WERI-Rb-1 (cell line): ENCODE measurements around the gene ELAVL1.

Experiments
- DNase-seq: peaks from one replicate; pipeline ENCODE4 v3.0.0-alpha.2; 2020
- H3K27ac ChIP-seq: fragments of 250-450 bp; sonication (Bioruptor Pico); 2 replicates; pipeline ENCODE4 v1.5.1; 2020; ENCODE audit warnings: mild to moderate bottlenecking, moderate library complexity
- H3K27me3 ChIP-seq: fragments of 250-450 bp; sonication (Bioruptor Pico); 2 replicates; pipeline ENCODE4 v1.5.1; 2021; ENCODE audit warnings: mild to moderate bottlenecking, low read depth, moderate library complexity; ENCODE audit not compliant: insufficient read depth, severe bottlenecking
- H3K36me3 ChIP-seq: fragments of 250-450 bp; sonication (Bioruptor Pico); 2 replicates; pipeline ENCODE4 v1.5.1; 2020; ENCODE audit warnings: mild to moderate bottlenecking, moderate library complexity
- H3K4me3 ChIP-seq: 2 replicates; pipeline ENCODE4 v1.5.1; 2011; ENCODE audit warnings: low read depth, mild to moderate bottlenecking, control low read depth, low read length
- H3K9me3 ChIP-seq: fragments of 250-450 bp; sonication (Bioruptor Pico); 2 replicates; pipeline ENCODE4 v1.5.1; 2021; ENCODE audit warnings: mild to moderate bottlenecking, moderate library complexity; ENCODE audit not compliant: severe bottlenecking
- TF ChIP-seq, protein P1 (sequence below): IDR thresholded peaks from 2 replicates; pipeline ENCODE4 v1.5.1; 2011; ENCODE audit warnings: low read depth, mild to moderate bottlenecking, control low read depth, inconsistent platforms, low read length

Gene ELAVL1

DNA sequence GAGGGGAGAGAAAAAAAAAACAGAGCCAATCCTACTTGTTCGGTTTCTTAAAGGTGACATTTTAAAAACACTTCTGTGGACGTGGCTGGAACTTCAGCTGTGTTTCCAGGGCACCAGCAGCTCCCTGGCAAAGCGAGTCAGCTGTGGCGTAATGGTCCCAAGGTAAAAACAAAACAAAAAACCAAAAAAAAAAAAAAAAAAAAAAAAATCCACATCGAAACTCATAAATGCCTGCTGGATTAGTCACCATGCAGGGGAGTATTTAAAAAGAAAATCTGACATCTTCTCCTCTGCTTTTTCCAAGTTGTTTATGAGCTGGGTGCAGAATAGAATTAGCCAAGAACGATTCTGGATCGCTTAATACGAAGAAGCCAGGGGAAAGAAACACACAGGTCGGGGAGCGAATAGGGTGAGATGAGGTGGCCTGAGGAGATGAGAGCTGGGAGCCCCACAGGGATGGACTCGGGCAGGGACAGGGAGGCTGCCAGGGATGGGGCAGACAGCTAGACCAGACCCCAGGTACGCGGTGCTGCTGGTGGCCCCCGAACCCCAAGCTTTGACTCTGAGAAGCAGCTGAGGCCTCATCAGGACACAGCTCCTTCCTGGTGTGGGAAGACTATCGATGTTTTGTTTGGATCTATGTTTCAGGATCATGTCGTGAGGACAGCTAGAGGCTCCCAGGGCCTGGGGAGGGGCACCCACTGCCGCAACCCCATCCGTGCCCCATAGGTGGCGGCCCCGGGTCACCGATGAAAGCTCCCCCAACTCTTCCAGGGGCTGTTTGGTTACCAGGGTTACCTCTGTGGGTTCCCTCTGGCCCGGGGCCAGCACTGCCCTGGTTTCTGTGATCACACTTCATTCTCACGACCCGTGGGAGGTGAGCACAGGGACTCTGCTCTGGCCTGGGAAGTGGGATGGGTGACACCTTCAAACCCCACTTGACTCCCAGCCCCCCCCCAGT, 76.4 kb downstream of the ELAVL1 start:
- Histone ChIP-seq H3K4me3 (no peak overlapping the region), H3K27ac (peak overlapping the region; percentile 58)

GRCh38 chr19:7928334-7928706, 77.1 kb downstream of the ELAVL1 start:
- Histone ChIP-seq H3K9me3 (no peaks in the 10 kb centered on the region), H3K27me3 (no peaks in the 10 kb centered on the region), H3K4me3 (no peak overlapping the region), H3K36me3 (peaks cover 45% of the 10 kb centered on the region), H3K27ac (peak overlapping the region; percentile 58)
- TF ChIP-seq, protein P1, sequence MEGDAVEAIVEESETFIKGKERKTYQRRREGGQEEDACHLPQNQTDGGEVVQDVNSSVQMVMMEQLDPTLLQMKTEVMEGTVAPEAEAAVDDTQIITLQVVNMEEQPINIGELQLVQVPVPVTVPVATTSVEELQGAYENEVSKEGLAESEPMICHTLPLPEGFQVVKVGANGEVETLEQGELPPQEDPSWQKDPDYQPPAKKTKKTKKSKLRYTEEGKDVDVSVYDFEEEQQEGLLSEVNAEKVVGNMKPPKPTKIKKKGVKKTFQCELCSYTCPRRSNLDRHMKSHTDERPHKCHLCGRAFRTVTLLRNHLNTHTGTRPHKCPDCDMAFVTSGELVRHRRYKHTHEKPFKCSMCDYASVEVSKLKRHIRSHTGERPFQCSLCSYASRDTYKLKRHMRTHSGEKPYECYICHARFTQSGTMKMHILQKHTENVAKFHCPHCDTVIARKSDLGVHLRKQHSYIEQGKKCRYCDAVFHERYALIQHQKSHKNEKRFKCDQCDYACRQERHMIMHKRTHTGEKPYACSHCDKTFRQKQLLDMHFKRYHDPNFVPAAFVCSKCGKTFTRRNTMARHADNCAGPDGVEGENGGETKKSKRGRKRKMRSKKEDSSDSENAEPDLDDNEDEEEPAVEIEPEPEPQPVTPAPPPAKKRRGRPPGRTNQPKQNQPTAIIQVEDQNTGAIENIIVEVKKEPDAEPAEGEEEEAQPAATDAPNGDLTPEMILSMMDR = no peak
- DNase-seq = peak; percentile 57

More for the DNA sequence above, 76.4 kb downstream of the ELAVL1 start:
- Histone ChIP-seq H3K36me3 (peaks cover 48% of the 10 kb centered on the region), H3K27me3 (no peaks in the 10 kb centered on the region), H3K9me3 (no peaks in the 10 kb centered on the region)
- TF ChIP-seq, protein P1 = peak; percentile 69
- DNase-seq = peak; percentile 69

DNA sequence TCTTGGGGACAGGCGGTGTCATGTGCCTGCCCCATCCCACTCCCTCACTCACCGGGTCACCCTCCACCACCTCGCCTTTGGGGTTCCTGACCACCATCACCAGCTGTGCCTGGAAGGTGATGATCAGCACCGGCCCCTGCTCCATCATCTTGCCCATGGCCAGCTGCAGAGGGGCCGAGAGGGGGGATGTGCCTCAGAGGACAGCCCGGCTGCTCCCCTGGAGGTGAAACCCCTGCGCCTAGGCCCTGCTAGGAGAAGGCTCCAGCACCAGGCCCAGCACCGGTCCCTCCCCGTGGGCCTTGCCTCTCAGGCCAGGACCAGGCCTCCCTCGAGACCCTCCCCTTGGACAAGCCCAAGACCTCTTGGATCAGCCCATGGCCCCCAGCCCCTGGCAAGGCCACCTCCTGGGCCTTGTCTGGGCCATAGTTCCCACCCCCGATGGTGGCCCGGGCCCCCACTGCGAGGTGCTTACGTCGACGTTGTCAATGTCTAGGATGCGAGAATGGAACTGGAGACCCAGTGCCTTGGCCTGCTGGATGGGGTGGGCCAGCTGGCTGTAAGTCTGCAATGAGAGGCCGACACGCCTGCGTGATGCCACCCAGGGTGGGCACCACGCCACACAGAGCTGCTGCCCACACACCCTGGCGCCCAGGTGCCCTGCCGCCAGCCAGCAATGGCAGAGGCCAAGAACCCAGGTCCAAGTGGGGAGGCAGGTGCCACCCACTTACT, 77.7 kb downstream of the ELAVL1 start:
- peak overlapping the region; percentile 58 for H3K27ac ChIP-seq
- peaks cover 45% of the 10 kb centered on the region for H3K36me3 ChIP-seq
- H3K9me3 ChIP-seq = no peaks in the 10 kb centered on the region
- H3K27me3 ChIP-seq = no peaks in the 10 kb centered on the region
- TF ChIP-seq, protein P1 = no peak
- no peak overlapping the region for H3K4me3 ChIP-seq
- DNase-seq = no peak

DNA sequence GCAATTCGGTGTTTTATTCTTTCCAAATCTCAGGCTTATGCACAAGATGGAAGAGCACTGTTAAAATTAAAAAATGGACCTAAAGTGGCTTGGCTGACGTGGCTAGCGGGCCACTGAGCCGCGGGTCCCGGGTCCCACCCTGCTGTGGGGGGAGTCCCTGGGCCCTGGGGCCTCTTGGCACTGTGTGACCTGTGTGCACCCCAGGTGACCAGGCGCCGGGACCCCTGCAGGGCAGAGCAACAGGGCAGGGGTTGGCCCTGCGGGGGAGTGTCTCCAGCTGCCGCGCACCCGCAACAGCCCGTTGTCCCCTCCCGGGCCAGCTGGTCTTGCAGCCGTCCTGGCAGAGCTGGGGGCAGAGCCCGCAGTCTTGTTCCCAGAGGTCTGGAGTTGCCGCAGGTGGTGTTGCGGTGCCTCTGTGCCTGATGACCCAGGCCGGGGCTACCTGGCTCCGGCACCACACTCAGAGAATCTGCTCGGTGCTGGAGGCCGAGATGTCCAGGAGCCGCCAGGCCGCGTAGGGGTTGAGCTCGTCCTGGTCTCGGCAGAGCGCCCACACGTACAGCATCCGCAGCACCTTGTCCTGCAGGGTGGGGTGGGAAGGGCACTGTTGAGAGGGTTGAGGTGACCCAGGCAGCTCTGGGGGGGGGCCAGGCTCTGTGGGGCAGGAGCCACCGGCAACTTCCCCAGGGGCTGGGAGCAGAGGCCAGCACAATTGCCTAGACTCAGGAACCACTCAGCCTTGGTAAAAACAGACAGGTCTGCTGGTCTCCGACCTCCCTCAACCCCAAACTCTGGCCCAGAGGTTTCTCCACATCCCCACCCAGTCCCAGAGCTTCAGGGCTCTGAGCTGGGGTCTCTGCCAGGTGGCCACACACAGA, 78.5 kb downstream of the ELAVL1 start:
- Histone ChIP-seq H3K4me3 (peak overlapping the region; percentile 53; the same call in 1 of the 2 replicates), H3K27ac (peak overlapping the region; percentile 79), H3K9me3 (no peaks in the 10 kb centered on the region), H3K27me3 (no peaks in the 10 kb centered on the region), H3K36me3 (peaks cover 45% of the 10 kb centered on the region)
- TF ChIP-seq, protein P1 = no peak
- DNase-seq = peak; percentile 45

DNA sequence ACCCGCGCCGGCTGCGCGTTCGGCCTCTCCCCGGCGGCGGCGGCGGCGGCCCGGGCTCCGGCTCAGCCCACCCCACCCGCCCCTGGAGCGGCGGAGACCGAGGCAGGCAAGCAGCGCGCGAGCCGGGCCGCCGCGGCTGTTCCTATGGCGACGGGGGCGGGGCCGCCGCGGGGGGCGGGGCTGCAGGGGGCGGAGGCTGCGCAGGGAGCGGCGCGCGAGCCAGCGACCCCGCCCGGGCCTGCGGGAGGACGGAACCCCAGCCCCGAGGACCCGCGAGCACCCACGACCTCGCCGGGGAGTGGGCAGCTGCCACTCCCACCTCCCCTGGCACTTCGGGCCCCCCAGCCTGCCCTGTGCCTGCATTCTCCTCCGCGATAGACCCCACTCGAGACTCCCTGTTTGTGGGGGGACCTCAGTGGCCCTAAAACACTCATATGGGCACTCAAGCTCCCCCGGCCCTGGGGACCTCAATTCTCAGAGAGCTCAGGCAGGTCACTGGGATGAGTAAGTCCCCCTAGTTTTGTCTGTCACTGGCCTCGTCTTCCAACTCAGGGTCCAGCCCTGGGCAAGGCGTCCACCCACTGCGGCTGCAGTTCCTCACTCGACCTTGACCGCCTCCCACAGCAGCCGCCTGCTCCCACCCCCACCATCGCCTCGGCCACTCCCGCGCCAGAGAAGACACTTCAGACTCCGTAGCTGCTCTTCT, 79.3 kb downstream of the ELAVL1 start, which contains the start of gene CTXN1:
Gene CTXN1 (minus strand): TSS at position 115 of the 706 bp plus-strand sequence. CDS start 597 bp downstream, outside the sequence.
- peaks cover 43% of the 10 kb centered on the region for H3K36me3 ChIP-seq
- peak within 1 kb of the TSS; percentile 53 for H3K4me3 ChIP-seq
- DNase-seq = peak; percentile 77
- H3K27ac ChIP-seq = peak within 1 kb of the TSS; percentile 92
- TF ChIP-seq, protein P1 = 0 out of 2 replicates have a peak, but pooled peaks have one; percentile 17
- no peaks in the 10 kb centered on the region for H3K9me3 ChIP-seq
- H3K27me3 ChIP-seq = no peaks in the 10 kb centered on the region
